ACC112 (cell line): ENCODE measurements around the gene COBL.

Source experiments
- H2AFZ ChIP-seq: fragments of 200-600 bp; sonication (generic); one replicate; pipeline ENCODE4 v1.6.0; 2017; ENCODE audit warnings: antibody characterized with exemption, low read length; ENCODE audit not compliant: unreplicated experiment
- H3K27ac ChIP-seq: fragments of 200-600 bp; sonication (generic); 2 replicates; pipeline ENCODE4 v1.5.1; 2014; ENCODE audit warnings: low read depth, mild to moderate bottlenecking, antibody characterized with exemption, low read length, moderate library complexity
- H3K27me3 ChIP-seq: fragments of 200-600 bp; sonication (generic); 2 replicates; pipeline ENCODE4 v1.6.1; 2014; ENCODE audit warnings: mild to moderate bottlenecking, antibody characterized with exemption, low read length, moderate library complexity, mixed read lengths; ENCODE audit not compliant: insufficient read depth
- H3K36me3 ChIP-seq: fragments of 200-600 bp; sonication (generic); 2 replicates; pipeline ENCODE4 v1.6.1; 2016; ENCODE audit warnings: mild to moderate bottlenecking, antibody characterized with exemption, low read length, moderate library complexity, mixed read lengths; ENCODE audit not compliant: insufficient read depth
- H3K4me1 ChIP-seq: fragments of 200-600 bp; sonication (generic); one replicate; pipeline ENCODE4 v1.6.1; 2016; ENCODE audit warnings: low read length, mixed read lengths; ENCODE audit not compliant: insufficient read depth, unreplicated experiment, control insufficient read depth
- H3K4me3 ChIP-seq: fragments of 200-600 bp; sonication (generic); 2 replicates; pipeline ENCODE4 v1.5.1; 2014; ENCODE audit warnings: mild to moderate bottlenecking, low read depth, low read length
- H3K79me2 ChIP-seq: fragments of 200-600 bp; sonication (generic); one replicate; pipeline ENCODE4 v1.6.0; 2016; ENCODE audit warnings: low read length; ENCODE audit not compliant: control insufficient read depth, unreplicated experiment, insufficient read depth

COBL gene

DNA sequence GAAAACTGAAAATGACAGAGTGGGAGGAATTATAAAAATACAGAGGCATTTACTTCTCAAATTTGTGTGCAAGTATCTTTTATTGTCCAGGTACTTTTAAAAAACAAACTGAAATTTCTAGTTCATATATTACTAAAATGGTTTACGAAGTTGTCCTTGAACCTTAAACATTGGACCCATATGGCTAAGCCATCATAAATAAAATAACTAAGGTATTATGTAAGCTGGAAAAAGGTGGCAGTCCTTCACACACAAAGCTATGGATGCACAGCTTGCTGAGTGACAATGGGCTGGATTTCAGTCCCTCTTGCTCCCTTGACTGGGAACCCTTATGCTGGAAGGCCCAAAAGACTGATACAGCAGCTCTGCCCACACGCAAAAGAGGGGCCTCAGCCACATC, 66.1 kb downstream of the COBL start:
- Histone ChIP-seq H3K27me3 (peaks cover 7% of the 10 kb centered on the region; the same call in 1 of the 2 replicates), H3K4me1 (no peaks in the 10 kb centered on the region), H3K36me3 (no peaks in the 10 kb centered on the region), H3K79me2 (no peaks in the 10 kb centered on the region), H3K27ac (no peak overlapping the region), H3K4me3 (no peak overlapping the region), H2AFZ (no peak overlapping the region)

DNA sequence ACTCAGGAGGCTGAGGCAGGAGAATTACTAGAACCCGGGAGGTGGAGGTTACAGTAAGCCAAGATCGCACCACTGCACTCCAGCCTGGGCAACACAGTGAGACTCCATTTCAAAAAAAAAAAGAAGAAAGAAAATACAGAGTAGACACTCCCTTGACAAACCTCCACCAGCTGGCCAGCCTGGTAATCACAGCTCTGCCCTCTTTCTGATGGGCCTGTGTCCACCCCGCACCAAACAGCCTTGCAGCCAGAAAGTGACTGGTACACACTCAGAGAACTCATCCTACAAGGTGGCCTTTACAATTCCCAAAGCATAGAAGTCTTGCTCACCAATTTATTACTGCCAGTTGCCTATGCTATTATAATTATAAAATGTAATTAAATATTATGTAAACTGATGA, 66.6 kb downstream of the COBL start:
- no peaks in the 10 kb centered on the region for H3K79me2 ChIP-seq
- no peaks in the 10 kb centered on the region for H3K4me1 ChIP-seq
- no peak overlapping the region for H3K4me3 ChIP-seq
- H3K27ac ChIP-seq, result no peak overlapping the region
- no peak overlapping the region for H2AFZ ChIP-seq
- H3K36me3 ChIP-seq, result no peaks in the 10 kb centered on the region
- peaks cover 7% of the 10 kb centered on the region; the same call in 1 of the 2 replicates for H3K27me3 ChIP-seq

DNA sequence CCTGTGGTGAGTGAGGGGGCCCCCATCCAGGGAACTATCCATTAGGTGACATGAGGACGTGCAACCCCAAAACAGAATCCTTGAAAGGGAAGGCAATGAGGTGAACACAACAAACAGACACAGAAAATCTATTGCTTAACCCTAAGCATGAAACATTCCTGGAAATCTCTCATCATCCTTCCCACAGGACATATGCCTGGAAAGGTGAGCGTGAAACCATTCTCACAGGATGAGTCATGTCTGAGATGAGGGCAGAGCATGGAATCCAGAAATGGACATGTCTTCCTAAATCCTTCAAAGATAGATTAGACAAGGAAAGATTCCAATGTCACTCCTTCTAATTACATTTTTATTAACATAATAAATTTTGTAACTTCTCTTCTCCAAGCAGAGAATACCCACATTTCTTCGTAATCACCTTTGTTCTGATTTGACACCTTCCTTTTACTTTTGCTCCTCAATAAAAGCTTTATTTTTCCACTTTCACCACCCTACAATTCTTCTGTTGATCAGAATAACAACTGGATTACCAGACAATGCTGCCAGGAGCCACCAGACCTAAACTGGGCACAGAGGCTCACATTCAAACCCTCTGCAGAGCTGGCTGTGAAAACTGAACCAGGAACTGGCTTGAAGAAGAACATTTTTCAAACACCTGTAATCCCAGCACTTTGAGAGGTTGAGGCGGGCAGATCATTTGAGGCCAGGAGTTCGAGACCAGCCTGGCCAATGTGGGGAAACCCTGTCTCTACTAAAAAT, 67.2 kb downstream of the COBL start:
- Histone ChIP-seq H3K27me3 (peaks cover 7% of the 10 kb centered on the region; the same call in 1 of the 2 replicates), H3K4me1 (no peaks in the 10 kb centered on the region), H3K36me3 (no peaks in the 10 kb centered on the region), H3K27ac (no peak overlapping the region), H3K4me3 (no peak overlapping the region), H3K79me2 (no peaks in the 10 kb centered on the region), H2AFZ (no peak overlapping the region)

DNA sequence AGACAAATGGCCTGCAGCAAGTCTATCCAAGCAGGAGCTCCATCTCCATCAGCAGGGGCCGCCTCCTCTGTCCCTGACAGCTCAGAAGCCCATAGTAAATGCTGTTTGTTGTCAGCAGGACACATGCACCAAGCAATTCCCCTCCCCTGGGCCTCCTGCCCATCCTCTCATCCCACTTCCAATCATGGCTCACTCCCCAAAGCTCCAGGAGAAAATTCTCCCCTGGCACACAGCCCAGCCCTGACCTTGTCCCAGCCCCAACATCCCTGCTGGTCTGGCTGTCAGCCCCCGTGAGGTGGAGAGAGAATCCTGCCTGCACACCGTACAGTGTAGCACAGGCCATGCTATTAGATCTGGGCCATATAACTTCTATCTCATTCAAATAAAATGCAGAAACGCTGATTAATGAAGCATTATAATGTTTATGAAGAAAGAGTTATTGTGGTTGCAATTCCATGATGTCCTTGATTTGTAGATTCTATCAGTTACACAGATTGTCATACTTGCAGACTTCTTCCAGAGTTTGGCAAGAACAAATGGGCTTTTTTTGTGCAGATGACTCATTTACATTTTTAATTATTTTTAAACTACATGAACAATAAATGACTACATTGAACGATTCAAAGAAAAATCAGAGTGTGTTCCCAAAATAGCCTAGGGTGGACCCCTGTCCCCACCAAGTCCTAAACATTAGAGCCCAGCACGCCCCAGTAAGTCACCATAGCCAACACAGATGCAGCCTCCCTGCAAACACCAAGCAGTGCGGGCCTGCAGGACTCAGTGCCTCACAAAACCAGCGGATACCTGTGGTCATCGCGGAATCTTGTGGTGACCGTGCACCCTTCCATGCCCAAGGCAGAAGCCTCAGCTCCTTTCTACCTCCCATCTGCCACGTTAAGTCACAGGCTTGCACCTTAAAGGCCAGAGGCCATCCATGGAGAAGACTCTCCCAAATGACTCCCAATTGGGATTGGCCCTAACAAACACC, 70.1 kb downstream of the COBL start:
- Histone ChIP-seq H3K27ac (no peak overlapping the region), H3K36me3 (no peaks in the 10 kb centered on the region), H2AFZ (no peak overlapping the region), H3K4me3 (no peak overlapping the region), H3K27me3 (peaks cover 7% of the 10 kb centered on the region; the same call in 1 of the 2 replicates), H3K4me1 (no peaks in the 10 kb centered on the region), H3K79me2 (no peaks in the 10 kb centered on the region)

DNA sequence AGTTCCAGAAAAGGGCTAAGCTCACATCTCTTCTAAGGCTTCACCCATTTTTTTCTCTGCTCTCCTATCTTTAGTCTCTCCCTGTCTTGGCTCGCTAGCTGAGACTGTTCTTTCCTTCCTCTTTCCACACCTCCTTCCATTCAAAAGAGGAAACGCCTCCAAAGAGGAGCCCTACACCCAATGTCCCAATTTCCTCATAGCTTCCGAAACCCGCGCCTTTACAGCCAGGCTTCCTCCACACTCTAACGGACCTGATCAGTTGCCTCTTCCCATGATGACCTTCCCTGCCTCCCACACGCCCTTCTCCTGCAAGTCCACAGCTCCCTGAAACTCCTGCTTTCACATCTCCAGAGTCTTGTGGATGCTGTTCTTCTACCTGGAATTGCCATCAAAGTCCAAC, 71.7 kb downstream of the COBL start:
- no peak overlapping the region for H3K27ac ChIP-seq
- H2AFZ ChIP-seq, result no peak overlapping the region
- H3K4me3 ChIP-seq, result no peak overlapping the region
- no peaks in the 10 kb centered on the region for H3K36me3 ChIP-seq
- H3K27me3 ChIP-seq, result peaks cover 7% of the 10 kb centered on the region; the same call in 1 of the 2 replicates
- H3K79me2 ChIP-seq, result no peaks in the 10 kb centered on the region
- no peaks in the 10 kb centered on the region for H3K4me1 ChIP-seq

DNA sequence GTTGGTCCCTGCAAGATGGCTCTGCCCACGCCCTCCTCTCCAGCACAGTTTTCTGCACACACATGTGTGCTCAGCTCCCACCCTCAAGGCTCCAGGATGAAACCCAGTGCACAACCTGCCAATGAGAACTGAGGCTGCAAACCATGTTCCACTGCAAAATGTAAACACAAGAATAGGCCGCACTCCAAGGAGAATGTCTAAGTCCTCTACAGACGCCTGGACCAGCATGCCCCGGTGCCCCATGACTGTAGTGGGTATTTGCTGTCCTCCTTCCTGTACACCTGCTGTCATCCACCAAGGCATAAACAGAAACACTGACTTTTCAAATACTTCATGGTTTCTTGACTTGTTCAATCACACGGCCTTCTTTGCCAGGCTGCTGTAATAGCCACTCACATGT, 72.6 kb downstream of the COBL start:
- H3K36me3 ChIP-seq, result no peaks in the 10 kb centered on the region
- H3K4me1 ChIP-seq, result no peaks in the 10 kb centered on the region
- H2AFZ ChIP-seq, result no peak overlapping the region
- H3K27me3 ChIP-seq, result peaks cover 4% of the 10 kb centered on the region; the same call in 1 of the 2 replicates
- no peak overlapping the region for H3K27ac ChIP-seq
- no peaks in the 10 kb centered on the region for H3K79me2 ChIP-seq
- H3K4me3 ChIP-seq, result no peak overlapping the region

DNA sequence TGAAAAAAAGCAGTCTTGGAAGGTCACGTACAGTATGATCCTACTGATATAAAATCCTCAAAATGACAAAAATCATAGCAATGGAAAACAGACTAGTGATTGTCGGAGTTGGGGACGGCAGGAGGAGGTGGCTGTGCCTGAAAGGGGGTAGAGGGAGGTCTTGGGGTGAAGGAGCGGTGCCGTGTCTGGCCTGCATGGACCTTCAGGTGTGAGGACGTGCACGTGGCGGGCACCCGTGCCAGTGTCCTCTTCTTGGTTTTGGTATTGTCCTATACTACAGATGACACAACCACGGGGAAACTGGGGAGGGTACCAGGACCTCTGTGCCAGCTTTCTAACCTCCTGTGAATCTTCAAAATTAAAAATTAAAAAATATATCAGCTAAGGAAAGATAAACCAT, 73.0 kb downstream of the COBL start:
- H3K79me2 ChIP-seq, result no peaks in the 10 kb centered on the region
- no peak overlapping the region for H2AFZ ChIP-seq
- H3K4me3 ChIP-seq, result no peak overlapping the region
- H3K27me3 ChIP-seq, result peaks cover 3% of the 10 kb centered on the region; the same call in 1 of the 2 replicates
- H3K36me3 ChIP-seq, result no peaks in the 10 kb centered on the region
- no peak overlapping the region for H3K27ac ChIP-seq
- H3K4me1 ChIP-seq, result no peaks in the 10 kb centered on the region

DNA sequence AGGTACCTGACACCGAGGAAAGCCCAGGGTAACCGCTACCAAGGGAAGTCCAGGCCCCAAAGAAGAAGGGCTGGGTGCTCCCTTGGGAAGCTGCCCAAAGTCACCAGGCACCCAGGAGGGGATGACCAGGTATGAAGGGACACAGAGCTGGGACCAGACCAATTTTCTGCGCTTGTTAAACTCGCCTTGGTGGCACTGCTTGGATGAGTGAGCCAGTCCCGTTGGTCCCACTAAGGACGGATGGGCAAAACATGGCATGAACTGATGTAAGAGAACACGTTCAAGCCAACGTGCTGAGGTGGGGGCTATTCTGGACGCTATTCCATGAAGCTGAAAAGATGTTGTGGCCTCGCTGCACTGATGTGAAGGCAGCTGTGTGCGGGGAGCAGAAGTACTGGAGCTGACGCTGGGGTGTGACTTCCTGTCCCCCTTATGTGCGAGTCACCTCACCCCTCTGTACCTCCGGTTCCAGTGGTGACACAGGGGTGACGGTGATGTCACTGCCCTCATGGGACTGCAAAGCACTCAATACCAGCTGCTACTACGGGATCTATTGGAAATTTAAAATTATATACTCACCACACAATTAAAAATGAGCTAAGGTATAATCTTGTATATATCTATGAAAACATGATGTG, 73.6 kb downstream of the COBL start:
- Histone ChIP-seq H3K27me3 (peaks cover 2% of the 10 kb centered on the region; the same call in 1 of the 2 replicates), H3K27ac (no peak overlapping the region), H3K4me3 (no peak overlapping the region), H3K79me2 (no peaks in the 10 kb centered on the region), H3K4me1 (no peaks in the 10 kb centered on the region), H2AFZ (no peak overlapping the region), H3K36me3 (no peaks in the 10 kb centered on the region)

DNA sequence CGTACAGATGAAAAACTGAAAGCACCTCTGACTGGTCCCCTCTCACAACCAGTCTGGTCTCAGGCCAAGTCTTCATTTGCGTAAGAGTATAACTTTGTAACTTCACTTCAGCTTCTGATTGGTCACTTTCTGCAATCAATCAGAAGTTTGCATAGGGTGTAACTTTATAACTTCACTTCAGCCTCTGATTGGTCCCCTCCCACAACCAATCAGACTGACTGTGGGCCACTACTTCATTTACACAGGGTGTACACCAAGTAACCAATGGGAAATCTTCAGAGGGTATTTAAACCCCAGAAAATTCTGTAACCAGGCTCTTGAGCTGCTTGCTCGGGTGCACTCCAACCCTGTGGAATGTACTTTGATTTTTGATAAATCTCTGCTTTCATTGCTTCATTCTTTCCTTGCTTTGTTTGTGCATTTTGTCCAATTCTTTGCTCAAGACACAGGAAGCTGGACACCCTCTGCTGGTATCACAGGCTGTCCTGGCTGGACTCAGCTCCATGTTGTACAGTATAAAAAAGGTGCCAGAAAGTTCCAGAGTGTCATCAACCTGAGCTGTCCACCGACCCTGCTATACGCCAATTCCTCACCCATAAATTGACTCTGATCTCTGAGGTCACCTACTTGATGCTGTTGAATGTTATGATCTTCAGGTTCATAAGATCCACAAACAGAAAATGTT, 74.5 kb downstream of the COBL start:
- Histone ChIP-seq H3K79me2 (no peaks in the 10 kb centered on the region), H3K4me3 (no peak overlapping the region)

DNA sequence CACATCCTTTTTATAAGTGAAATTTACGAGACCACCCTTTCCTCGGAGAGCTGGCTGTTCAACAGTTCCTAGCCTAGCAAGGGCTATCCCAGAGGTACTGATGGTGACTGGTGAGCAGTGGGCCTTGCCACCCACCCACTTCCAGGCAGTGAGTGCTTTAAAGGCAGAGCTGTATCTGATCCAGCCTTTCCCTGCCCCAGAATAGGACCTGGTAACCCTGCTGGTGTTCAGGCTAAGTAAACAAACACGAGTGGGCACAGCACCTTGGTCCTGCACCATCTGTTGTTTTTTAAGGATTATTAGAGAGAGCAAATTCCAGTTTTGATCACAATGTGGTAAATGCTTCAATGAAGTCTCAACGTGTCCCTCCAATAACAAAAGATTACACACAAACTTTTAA, 75.7 kb downstream of the COBL start:
- Histone ChIP-seq H3K27ac (no peak overlapping the region), H3K79me2 (no peaks in the 10 kb centered on the region), H3K36me3 (no peaks in the 10 kb centered on the region), H3K4me1 (no peaks in the 10 kb centered on the region), H3K4me3 (no peak overlapping the region), H2AFZ (no peak overlapping the region), H3K27me3 (peaks cover 8% of the 10 kb centered on the region; the same call in 1 of the 2 replicates)

More for the DNA sequence above, 74.5 kb downstream of the COBL start:
- H2AFZ ChIP-seq, result no peak overlapping the region
- no peak overlapping the region for H3K27ac ChIP-seq
- H3K4me1 ChIP-seq, result no peaks in the 10 kb centered on the region
- no peaks in the 10 kb centered on the region for H3K36me3 ChIP-seq
- peaks cover 3% of the 10 kb centered on the region; the same call in 1 of the 2 replicates for H3K27me3 ChIP-seq
